HG02938 (cell line): ENCODE results near the gene HSPA1L.

Experiments
- ATAC-seq: cut with Tn5 transposase; IDR thresholded peaks from one replicate; pipeline ENCODE4 v1.9.1; 2021; ENCODE audit warnings: mild to moderate bottlenecking, moderate library complexity; ENCODE audit not compliant: unreplicated experiment

HSPA1L gene

DNA sequence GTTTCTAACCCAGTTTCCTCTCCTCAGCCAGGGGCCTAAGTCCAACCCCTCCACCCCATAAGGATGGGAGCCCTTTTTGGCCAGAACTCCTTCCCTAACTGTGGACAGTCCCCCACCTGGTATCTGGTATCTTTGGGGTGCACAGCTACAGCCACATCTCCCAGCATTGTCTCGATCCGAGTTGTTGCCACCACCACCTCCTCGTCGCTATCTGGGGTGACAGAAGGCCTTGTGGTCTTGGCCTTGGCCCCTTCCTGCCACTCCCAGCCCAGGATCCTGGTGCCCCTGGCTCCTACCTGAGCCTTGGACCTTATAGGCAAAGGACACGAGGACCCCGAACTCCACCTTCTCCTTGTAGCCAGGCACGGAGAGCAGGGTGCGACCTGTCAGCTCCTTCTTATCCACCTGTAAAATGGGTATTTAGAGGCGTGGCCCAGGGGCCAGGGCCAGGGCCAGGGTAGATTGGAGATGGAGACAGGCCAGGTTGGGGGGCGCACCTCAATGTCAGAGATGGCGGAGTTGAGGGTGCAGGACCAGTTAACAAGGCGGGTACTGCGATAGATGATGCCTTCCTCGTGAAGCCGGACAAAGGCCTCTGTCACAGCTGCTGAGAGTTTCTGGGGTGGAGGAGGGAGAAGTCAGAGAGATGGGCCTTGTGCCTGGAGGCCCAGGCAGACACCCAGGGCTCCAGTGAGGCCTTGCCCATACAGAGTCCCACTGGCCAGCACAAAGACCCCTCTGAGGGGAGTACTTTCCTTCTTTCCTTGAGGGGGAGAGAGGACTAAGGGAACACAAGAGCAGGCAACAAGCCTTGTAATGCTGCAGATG is 30.8 kb downstream of the HSPA1L start:
- ATAC-seq = no peak

DNA sequence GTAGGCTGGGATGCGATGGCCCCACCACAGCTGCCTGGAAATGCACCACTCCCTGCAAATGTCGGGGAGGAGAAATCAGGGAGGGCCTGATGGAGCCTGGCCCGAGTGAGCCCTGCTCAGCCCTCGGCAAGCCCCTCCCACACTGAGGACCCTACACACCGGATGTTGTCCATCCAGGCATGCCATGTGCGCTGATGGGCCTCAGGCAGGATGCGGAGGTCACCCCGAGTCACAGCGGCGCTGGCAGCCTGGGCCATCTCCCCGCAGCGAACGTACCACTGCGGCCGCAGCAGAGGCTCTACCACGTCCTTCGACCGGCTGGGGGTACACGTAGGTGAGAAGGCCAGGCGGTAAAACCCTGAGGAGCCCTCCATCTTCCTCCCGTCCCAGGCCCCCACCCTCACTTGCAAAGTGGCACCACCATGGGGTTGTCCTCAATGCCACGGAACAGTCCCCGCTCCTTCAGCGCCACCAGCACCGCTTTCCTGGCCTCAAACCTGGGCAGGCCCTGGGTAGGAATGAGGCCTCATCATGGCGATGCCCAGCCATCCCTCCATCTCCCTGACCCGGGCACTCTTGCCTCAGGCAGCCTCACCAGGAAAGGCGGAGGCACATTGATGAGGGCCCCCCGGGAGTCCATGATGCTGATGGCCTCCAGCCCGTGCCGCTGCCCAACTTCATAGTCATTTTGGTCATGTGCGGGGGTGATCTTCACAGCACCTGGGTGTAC is 32.8 kb downstream of the HSPA1L start:
- no peak for ATAC-seq

DNA sequence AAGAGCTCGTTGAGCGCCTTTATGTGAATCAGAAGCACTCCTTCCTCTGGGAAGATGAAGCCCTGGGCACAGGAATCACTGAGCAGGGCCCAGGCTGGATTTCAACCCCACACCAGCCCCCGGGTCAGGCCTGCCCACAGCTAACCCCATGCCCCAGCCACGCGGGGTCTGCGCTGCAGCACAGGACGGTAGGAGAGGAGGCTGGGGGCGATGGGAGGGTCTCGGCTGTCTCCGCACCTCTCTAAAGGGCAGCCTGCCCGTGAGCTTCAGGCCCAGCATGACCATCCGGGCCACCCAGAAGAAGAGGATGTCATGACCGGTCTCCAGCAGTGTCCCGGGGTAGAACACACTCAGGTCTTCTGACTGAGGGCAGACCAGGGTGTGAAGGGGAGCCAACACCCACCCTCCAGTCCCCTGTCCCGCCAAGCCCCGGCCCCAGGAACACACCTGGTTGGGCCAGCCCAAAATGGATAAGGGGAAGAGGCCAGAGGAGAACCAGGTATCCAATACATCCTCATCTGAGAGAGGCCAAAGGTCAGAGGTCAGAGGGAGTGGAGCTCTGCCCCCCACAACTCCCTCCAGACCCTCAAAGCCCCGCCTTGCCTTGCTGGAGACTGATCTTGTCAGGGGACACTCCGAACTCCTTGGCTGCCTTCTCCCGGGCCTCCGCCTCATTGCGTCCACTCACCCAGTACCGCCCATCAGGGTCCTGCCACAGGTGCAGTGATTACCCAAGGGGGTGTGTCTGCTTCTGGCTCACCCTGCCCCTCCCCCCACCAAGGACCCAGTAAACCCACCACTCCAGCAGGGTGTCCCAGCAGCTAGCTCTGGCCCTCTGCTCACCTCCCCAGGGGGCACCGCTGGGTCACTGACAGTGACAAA is 33.6 kb downstream of the HSPA1L start:
- ATAC-seq = no peak

DNA sequence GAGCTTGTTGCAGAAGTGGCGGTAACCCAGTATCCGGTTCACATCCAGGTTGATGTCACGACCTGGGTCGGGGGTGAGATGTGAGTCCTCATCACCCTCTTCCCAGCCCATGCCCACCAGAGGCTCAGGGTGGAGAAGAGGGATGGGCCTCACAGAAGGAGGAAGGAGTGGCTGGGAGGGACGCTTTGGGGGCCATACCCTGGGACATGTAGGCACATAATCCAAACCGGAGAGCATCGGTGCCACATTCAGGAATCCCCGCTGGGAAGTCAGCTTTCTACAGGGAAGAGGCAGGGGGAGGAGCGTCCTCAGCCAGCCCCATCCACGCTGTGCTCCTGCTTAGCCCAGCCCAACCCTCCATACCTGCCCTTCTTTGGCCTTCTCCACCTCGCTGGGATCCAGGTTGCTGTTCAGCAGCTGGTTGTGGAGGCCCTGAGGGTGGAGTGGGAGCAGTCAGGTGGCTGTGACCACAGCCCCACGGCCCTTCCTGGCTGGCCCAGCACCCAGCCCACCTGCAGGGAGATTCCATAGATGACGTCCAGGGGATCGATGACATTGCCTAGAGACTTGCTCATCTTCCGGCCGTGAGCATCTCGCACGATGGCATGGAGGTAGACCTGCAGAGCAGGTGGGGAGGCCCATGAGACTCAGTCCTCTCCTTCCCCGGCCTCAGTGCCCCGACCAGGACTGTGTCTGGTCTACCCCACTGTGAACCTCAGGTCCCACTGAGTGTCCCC is 34.4 kb downstream of the HSPA1L start:
- ATAC-seq = no peak

DNA sequence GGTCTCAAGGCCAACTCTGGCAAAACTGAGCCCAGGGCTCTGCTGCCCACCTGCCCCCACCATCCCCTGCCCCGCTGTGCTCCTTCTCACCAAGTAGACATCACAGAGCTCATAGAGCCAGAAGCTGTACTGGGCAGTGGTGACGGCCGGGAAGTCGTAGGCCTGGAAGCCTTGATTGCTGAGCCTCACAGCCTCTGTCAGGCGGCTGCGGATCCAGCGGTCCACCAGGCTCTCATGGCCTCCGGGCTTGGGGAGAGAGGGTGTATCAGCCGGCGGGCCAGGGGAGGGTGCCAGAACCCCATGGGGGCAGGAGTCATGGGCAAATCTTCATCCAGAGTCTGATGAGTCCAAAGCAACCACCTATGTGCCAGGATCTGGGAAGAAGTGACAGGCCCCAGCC is 35.2 kb downstream of the HSPA1L start:
- ATAC-seq = no peak

DNA sequence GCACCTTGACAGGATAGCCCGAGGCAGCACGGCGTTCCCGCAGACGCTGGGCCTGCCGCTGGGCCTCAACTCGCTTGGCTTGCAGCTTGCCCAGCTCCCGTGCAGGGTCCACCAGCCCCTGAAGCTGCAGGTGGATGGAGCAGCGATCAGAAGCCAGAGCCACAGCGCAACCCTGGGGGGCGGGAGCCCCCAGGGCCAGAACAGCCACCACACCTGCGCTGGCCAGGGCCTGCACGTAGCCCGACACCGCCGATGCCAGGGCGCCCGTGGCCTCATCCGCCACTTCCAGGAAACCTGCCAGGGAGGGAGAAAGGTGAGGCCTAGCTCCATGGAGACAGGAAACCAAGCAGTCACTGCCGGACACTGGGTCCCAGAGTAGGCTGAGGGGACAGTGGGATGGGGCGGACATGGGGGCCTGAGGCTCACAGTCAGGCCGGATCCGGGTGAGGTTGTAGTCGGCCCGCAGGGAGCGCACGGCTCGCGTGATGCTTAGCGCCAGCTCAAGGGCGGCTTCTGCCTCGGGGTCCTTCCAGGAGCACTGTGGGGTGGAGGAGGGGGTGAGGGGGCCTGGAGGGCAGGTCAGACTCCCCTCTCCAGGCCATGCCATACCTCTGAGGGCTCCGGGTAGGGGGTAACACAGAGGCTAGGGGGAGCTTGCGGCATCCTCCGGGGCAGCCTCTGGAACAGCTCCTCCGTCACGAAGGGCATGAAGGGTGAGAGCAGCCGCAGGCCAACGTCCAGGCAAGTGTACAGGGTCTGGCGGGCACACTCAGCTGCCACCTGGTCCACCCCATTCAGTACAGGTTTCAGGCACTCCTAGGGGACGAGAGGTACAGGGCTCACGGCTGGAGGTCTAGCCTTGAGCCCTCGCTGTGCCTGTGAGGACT is 35.8 kb downstream of the HSPA1L start:
- no peak for ATAC-seq

DNA sequence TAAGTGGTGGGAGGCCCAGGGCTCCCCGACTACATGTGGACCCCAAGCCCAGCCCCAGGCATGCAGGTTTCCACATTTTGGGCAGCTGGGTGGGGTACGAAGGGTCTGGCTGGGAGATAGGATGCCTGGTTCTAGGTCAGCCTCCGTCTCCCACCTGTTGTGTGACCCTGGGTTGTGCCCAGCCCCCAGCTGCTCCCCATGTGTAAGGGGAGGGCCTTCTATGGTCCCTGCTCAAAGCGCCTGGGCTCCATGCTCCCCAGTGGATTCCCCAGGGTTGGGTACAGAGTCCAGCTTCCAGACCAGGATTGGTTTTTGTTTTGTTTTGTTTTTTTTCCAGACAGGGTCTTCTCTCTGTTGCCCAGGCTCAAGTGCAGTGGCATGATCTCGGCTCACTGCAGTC is 36.9 kb downstream of the HSPA1L start:
- no peak for ATAC-seq

DNA sequence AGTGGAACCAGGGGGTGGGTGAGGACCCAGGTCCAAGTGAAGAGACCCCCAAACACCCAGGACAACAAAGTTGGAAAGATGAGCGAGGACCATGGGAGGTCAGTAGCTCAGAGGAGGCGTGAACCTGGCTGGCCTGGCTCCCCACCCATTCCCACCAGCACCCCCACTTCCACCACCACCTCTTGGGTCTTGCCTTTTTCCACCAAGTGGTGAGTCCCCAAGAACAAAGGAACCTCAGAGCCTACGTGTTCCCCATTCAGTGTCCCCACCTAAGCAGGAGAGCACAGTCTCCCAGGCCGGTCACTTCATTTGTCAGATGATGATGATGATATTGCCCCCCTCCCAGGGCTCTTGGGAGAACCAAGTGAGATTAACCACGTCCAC is 37.4 kb downstream of the HSPA1L start:
- no peak for ATAC-seq

DNA sequence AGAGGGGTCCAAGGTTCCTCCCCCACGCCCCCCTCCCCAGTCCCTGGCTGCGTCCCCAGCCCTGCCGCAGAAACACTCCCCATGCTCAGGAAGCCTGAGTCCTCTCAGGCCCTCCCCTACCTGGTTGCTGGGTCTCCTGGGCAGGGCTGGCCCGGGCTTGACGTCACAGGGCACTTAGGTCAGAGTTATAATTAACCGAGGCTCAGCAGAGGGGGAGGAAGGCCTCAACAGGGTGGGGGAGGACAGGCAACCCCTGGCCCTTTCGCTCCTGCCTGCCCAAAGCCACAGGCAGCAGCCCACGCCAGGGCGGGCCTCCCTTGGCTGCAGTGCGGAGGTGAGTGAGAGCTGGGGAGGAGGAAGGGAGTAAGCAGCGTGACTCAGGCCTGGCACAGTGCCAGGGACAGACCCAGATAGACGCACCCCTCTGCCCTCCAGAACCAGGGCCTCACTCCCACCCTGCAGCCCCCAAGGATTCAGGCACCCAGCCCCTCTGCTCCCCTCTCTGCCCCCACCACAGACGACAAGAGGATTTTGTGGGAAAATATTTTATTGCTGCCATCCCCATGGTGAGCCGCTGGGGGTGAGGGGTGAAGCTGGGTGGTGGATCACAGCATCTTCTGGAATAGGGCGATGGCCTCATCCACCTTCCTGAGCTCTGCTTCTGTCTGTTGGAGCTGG is 38.0 kb downstream of the HSPA1L start, which contains the start of gene VWA7:
TSS of gene VWA7 (minus strand) at position 340 of the 678 bp plus-strand sequence. CDS start 549 bp downstream, outside the sequence.
- peak; percentile 62 for ATAC-seq

DNA sequence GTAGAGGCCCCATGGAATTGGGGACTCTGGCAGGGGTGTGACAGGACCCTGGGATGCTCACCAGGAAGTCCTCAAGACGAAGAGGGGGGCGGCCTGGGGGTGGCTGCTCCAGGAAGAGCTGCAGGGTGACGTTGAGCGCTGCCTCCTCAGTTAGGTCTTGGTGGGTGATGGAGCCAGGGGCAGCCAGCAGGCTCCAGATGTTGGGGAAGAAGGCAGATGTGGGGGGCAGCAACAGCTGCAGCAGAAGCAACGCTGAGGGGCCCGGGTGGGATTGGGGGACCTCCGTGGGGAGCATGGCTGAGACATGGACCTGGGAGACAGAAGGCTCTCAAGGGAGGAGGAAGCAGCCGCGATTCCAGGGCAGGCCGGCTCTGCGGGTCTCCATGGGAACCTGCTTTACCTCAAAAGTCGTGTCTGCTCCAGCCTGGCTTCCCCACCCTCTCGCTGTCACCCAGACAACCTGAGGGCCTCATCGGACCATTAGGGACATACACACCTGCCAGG is 38.5 kb downstream of the HSPA1L start:
- no peak for ATAC-seq

DNA sequence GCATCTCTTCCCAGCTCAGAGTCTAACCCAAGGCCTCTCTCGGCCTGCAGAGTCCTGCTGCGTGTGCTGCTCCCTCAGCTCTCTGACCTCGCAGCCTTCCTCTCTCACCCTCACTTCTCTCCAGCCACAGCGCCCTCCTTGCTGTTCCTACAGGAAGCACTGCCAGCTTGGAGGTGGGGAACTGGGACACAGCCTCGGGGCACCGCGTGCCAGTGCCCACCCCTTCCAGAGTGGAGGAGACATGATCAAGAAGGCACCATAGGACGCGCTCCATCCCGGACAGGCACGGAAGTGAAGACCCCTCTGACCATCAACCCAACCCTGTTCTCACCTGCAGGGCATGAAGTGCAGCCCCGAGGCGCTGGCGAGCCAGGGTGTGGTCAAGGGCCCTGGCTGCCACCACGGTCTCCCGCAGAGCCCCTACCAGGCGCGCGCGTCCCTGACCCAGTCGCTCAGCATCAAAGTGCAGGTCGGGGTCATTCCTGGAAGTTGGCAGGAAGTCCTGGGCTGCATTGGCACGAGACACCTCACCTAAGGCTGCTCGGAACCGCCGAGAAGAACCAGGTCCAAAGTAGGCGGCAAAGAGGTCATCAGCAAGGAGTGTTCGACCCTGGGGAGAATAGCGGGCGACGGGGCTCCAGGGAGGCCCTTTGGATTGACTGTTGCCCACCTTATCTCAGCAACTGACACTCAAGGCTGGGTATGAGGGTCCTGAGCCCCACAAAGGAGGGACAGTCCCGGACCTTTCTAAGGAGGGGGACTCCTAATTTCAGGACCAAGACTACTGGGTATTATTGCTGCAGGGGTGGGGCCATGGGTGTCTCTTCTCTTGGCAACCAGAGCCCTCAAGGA is 39.2 kb downstream of the HSPA1L start:
- no peak for ATAC-seq

DNA sequence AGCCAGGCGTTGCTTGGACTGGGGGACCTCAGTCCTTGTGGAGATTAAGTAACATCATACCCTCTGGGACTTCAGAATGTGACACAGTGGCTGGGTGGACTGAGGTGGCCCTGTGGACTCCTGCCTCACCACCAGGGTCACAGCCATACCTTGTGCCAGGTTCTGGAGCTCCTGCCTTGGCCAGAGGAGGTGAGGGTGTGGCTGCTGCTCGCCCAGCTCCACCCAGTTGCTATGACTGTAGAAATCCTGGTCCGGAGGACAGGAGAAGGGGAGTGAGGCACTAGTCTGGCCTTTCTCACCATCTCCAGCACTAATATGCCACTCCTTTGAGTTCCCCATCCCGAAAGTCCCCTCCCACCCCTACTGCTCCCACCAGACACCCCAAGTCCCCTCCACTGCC is 39.9 kb downstream of the HSPA1L start:
- no peak for ATAC-seq

DNA sequence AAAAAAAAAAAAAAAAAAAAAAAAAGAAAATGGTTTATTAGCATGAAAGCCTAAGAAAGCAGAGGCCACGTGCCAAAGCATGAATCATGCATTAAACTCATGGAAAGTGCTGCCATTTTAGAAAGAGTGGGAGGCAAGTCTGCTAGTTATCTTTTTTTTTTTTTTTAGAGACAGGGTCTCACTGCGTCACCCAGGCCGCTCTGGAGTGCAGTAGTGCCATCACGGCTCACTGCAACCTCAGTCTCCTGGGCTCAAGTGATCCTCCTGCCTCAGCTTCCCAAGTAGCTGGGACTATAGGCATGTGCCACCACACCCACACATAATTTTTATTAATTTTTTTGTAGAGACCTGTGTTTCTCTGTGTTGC is 43.1 kb downstream of the HSPA1L start:
- no peak for ATAC-seq

DNA sequence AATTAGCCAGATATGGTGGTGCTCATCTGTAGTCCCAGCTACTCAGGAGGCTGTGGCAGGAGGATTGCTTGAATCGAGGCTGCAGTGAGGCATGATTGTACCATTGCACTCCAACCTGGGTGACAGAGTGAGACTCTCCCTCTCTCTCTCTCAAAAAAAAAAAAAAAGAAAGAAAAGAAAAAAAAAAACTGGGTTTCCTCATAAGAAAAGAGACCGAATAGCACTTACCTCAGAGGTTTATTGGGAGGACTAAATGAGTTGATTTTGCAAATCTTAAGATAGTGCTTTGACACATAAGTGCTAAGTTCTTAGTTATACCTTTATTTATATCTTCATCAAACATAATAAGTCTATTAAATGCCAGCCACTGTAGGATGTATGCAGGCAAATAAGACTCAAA is 44.2 kb downstream of the HSPA1L start:
- ATAC-seq = no peak

DNA sequence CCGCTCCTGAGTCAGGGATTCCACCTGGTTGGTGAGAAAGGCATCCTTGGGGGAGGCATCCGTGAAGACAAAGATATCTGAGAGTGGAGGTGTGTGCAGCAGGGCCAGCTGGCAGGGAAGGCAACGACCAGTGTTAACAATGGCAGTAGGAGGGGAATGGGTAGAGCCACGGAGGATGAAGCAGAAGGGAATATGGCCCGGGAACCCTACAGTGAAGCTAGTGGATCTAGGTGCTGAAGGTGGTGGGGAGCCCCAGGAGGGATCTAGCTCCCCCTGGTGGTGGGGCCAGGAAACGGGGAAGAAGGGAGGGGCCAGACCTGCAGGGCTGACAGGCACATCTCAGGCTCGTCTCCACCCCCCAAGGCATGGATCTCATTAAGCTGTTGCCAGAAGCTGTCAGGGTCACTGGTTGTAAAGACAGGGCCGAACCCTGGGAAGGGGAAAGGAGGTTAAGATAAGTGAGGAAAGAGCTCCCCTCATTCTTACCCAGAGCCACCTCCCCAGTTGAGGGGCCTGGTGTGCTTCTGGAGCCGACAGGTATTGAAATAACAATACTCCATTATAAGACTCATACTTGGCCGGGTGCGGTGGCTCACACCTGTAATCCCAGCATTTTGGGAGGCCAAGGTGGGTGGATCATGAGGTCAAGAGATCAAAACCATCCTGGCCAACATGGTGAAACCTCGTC is 45.3 kb downstream of the HSPA1L start:
- no peak for ATAC-seq

DNA sequence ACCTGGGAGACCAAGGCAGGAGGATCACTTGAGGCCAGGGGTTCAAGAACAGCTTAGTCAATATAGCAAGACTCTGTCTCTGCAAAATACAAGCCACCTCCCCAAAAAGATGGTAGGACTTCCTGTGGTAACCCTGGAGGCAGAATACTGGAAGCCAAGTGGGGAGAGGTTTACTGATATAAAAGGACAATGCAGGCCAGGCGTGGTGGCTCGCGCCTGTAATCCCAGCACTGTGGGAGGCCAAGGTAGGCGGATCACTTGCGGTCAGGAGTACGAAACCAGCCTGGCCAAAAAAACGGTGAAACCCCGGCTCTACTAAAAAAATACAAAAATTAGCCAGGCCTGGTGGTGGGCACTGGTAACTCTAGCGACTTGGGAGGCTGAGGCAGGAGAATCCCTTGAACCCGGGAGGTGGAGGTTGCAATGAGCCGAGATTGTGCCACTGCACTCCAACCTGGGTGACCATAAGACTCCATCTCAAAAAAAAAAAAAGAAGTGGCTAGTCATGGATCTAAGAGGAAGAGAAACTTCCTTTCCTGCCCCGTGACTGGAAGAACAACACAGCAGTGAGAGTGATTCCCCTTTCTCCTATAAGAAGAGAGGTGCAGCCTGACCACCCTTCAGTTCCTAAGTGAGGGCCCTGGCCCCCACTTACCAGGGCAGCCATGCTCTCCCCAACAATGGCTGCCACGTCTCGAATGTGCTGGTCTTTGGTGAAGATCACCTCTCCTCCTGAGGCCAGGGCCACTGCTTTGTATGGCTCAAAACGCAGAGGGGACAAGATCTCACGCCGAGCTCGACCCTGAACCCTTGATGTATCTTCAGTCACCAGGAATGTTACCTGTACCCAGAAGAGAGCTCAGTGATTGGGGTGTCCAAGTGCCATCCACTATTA is 46.5 kb downstream of the HSPA1L start:
- ATAC-seq = no peak
